HUES64 (cell line): Measurements from ENCODE around the gene ATP1A1.

ENCODE experiments used
- H3K27ac ChIP-seq: 2 replicates; pipeline ENCODE4 v1.7.0; 2013; ENCODE audit warnings: low read depth, low read length, inconsistent platforms
- H3K27me3 ChIP-seq: 2 replicates; pipeline ENCODE4 v1.6.1; 2013; ENCODE audit warnings: mild to moderate bottlenecking, low read length; ENCODE audit not compliant: insufficient read depth
- H3K36me3 ChIP-seq: 2 replicates; pipeline ENCODE4 v1.6.1; 2013; ENCODE audit warnings: mild to moderate bottlenecking, low read length; ENCODE audit not compliant: insufficient read depth
- H3K4me1 ChIP-seq: 2 replicates; pipeline ENCODE4 v1.6.1; 2013; ENCODE audit warnings: mild to moderate bottlenecking, low read length, moderate library complexity; ENCODE audit not compliant: insufficient read depth
- H3K4me3 ChIP-seq: 2 replicates; pipeline ENCODE4 v1.5.1; 2013; ENCODE audit warnings: mild to moderate bottlenecking, low read length, moderate library complexity
- H3K9ac ChIP-seq: 2 replicates; pipeline ENCODE4 v1.6.1; 2013; ENCODE audit warnings: mild to moderate bottlenecking, low read depth, low read length
- H3K9me3 ChIP-seq: 2 replicates; pipeline ENCODE4 v1.6.1; 2013; ENCODE audit warnings: low read depth, low read length; ENCODE audit not compliant: insufficient read depth
- whole genome bisulfite sequencing: fragments of 150-250, 120-280 bp; methylation state at CpG from one replicate; pipeline ENCODE4 v1.1.7; 2013; ENCODE audit warnings: missing lambda C conversion rate; 5-methylcytosine and 5-hydroxymethylcytosine counted together

Gene ATP1A1

GRCh38 chr1:116373431-116374352 is 648 bp downstream of the ATP1A1 start:
- Histone ChIP-seq H3K4me3 (peak overlapping the region; percentile 77), H3K9me3 (no peaks in the 10 kb centered on the region), H3K36me3 (no peaks in the 10 kb centered on the region), H3K27ac (peak overlapping the region; percentile 96), H3K4me1 (peaks cover 46% of the 10 kb centered on the region), H3K27me3 (peaks cover 11% of the 10 kb centered on the region), H3K9ac (peak overlapping the region; percentile 94)
- under 1% methylated on average over 84 of the region's 84 CpGs for WGBS

- peak overlapping the region; percentile 77 for H3K4me3 ChIP-seq
- 14% methylated on average over 26 of the region's 26 CpGs for WGBS
- H3K9me3 ChIP-seq, result no peaks in the 10 kb centered on the region
- H3K27ac ChIP-seq, result peak overlapping the region; percentile 96; the same call in 1 of the 2 replicates
- H3K4me1 ChIP-seq, result peaks cover 54% of the 10 kb centered on the region
- peak overlapping the region; percentile 94 for H3K9ac ChIP-seq
- H3K36me3 ChIP-seq, result no peaks in the 10 kb centered on the region
- peaks cover 11% of the 10 kb centered on the region for H3K27me3 ChIP-seq
These were observed 1.5 kb downstream of the ATP1A1 start for GRCh38 chr1:116374353-116375147.

GRCh38 chr1:116375148-116375886 is 2.3 kb downstream of the ATP1A1 start:
- peaks cover 11% of the 10 kb centered on the region for H3K27me3 ChIP-seq
- no peak overlapping the region; the same call in 1 of the 2 replicates for H3K9ac ChIP-seq
- 67% methylated on average over 6 of the region's 8 CpGs for WGBS
- H3K27ac ChIP-seq, result peak overlapping the region; percentile 47; the same call in 1 of the 2 replicates
- H3K36me3 ChIP-seq, result no peaks in the 10 kb centered on the region
- peak overlapping the region; percentile 77; the same call in 1 of the 2 replicates for H3K4me3 ChIP-seq
- no peaks in the 10 kb centered on the region for H3K9me3 ChIP-seq
- H3K4me1 ChIP-seq, result peaks cover 62% of the 10 kb centered on the region

- H3K4me3 ChIP-seq, result peak overlapping the region; percentile 77; the same call in 1 of the 2 replicates
These were observed 3.1 kb downstream of the ATP1A1 start for GRCh38 chr1:116375887-116376728.

GRCh38 chr1:116376729-116377086 is 3.7 kb downstream of the ATP1A1 start:
- H3K4me3 ChIP-seq, result no peak overlapping the region
- H3K27me3 ChIP-seq, result peaks cover 8% of the 10 kb centered on the region
- H3K27ac ChIP-seq, result peak overlapping the region; percentile 47; the same call in 1 of the 2 replicates
- H3K9me3 ChIP-seq, result no peaks in the 10 kb centered on the region
- H3K36me3 ChIP-seq, result no peaks in the 10 kb centered on the region
- WGBS, result 100% methylated on average over 1 of the region's 1 CpG
- no peak overlapping the region for H3K9ac ChIP-seq
- H3K4me1 ChIP-seq, result peaks cover 70% of the 10 kb centered on the region

More at GRCh38 chr1:116375887-116376728, 3.1 kb downstream of the ATP1A1 start:
- Histone ChIP-seq H3K4me1 (peaks cover 70% of the 10 kb centered on the region), H3K27ac (peak overlapping the region; percentile 47), H3K27me3 (peaks cover 11% of the 10 kb centered on the region), H3K9me3 (no peaks in the 10 kb centered on the region), H3K36me3 (no peaks in the 10 kb centered on the region), H3K9ac (peak overlapping the region; percentile 20; the same call in 1 of the 2 replicates)
- 46% methylated on average over 9 of the region's 9 CpGs for WGBS

- no peaks in the 10 kb centered on the region for H3K36me3 ChIP-seq
- H3K9me3 ChIP-seq, result no peaks in the 10 kb centered on the region
- no peak overlapping the region for H3K4me3 ChIP-seq
- no peak overlapping the region; the same call in 1 of the 2 replicates for H3K9ac ChIP-seq
- no peaks in the 10 kb centered on the region for H3K27me3 ChIP-seq
- peaks cover 73% of the 10 kb centered on the region for H3K4me1 ChIP-seq
- no peak overlapping the region for H3K27ac ChIP-seq
- 78% methylated on average over 11 of the region's 13 CpGs for WGBS
These were observed 4.8 kb downstream of the ATP1A1 start for GRCh38 chr1:116377541-116378529.

GRCh38 chr1:116379057-116379630 is 6.1 kb downstream of the ATP1A1 start:
- peaks cover 73% of the 10 kb centered on the region for H3K4me1 ChIP-seq
- H3K4me3 ChIP-seq, result no peak overlapping the region
- no peaks in the 10 kb centered on the region for H3K27me3 ChIP-seq
- WGBS, result 92% methylated on average over 2 of the region's 2 CpGs
- H3K36me3 ChIP-seq, result peaks cover 7% of the 10 kb centered on the region
- no peak overlapping the region for H3K27ac ChIP-seq
- H3K9me3 ChIP-seq, result no peaks in the 10 kb centered on the region
- H3K9ac ChIP-seq, result no peak overlapping the region

GRCh38 chr1:116379674-116380498 is 6.8 kb downstream of the ATP1A1 start:
- Histone ChIP-seq H3K9ac (no peak overlapping the region), H3K27ac (no peak overlapping the region), H3K4me1 (peaks cover 69% of the 10 kb centered on the region), H3K4me3 (no peak overlapping the region), H3K9me3 (no peaks in the 10 kb centered on the region), H3K27me3 (no peaks in the 10 kb centered on the region), H3K36me3 (peaks cover 15% of the 10 kb centered on the region)
- WGBS, result 94% methylated on average over 6 of the region's 6 CpGs
